Measurements from ENCODE around the gene TRNT1.

TRNT1 gene

DNA sequence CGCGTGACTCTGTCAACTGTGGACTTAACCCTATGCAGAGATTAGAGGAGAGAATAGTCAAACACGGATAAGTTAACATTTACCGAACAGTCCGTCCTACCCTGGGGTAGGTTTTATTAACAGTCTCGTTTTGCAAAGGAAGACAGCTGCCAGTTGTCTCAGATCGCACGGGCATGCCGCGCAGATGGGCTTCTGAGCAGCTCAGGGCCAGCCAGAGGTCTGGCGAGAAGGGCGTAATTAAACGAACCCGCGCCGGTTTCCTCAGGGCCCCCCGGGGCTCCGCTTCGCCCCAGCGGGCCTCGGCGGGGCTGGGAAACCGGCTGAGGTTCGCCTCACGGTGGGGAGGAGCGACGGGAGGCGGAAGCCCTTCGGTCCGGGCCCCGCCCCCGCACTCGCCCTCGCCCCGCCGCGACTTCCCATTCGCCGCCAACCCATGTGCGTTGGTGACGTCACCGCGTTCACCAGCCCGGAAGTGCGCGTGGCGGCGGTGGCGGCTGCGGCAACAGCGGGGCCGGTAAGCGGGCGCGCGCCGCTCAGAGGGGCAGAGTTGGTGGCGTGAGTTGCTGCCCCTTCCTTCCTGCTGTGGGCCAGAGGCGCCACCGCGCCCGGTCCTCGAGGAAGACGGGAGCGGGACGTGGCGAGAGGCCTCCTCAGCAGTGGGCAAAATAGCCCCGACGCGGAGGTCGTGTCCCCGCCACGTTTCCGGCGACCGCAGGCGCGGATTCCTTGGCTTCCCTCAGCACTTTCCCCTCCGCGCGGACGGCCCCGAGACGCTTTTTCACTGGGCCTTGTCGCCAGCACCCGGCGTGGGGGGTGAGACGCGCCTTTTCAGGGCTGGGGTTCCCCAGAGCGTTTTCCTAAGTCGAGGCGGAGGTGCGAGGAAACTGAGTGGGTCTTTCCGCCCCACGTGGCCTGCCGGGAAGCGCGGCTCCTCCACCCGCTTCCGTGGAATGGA, at the start of gene TRNT1:
Gene TRNT1 (plus strand): TSS at position 464 of the 955 bp plus-strand sequence. CDS start 2,101 bp downstream, outside the sequence.
- DNase-seq: peak; percentile 85 to 98 (median 96)
- intact Hi-C loops (cut with DNase I): loop anchor here (5.0 kb wide), 1 partner anchor 51 kb away; the partner anchor contains the start of gene CRBN

DNA sequence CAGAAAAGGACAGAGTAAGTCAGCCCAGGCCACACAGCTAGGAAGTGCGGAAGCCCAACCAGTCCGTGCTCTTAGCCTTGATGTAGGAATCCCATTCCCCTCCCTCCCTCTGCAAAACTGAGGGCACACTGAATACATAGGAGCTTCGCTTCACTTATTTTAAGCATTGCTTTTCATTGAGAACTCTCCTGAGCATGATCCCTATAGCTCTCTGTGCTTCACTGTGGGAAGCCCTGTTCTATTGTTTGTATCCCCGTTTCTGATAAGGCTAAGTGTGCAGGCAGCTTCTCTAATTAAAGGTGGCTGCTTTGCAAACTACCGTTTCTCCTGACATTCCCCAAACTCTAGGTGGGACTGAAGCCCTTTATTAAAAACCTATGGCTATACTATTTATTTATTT, 46.4 kb upstream of the TRNT1 start:
- no peak for DNase-seq
- intact Hi-C loops (cut with DNase I): no loop called here

DNA sequence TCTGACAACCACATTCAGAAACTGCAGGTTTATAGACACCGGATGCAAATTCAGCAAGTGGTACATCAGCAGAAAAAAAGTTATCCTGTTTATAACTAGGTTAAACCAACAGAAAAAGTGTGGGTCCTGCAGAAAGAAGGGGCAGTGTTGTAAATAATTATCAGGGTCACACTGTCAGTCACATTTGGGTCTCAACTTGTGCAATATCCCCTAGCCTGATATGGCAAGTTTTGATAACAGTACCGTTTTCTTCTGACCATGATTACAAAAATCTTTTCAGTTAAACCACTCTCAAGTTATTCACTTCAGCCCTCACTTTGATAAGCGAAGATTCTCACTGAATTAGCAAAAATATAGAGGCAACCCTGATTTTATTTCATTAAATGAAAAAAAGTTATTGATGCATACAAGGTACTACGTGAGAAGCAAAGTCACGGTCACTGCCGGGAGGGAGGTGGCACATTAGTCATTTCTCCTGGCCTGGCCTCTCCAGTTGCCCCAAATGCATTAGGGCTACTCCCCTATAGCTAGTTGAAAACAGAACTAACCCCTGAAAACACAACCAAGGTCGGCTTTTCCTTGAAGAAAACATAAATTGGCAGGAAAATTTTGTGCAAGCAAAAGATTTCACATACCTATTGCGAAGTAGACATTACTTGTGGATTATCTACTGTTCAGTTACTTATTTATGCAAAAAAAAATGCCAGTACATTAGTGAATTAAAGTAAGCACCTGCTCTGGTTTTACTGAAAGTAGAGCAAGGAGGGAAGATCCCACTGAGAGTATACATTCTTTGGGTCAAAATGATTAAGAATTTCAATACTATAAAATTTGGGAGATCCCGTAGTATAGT, 45.1 kb upstream of the TRNT1 start:
- intact Hi-C loops (cut with DNase I): no loop called here

DNA sequence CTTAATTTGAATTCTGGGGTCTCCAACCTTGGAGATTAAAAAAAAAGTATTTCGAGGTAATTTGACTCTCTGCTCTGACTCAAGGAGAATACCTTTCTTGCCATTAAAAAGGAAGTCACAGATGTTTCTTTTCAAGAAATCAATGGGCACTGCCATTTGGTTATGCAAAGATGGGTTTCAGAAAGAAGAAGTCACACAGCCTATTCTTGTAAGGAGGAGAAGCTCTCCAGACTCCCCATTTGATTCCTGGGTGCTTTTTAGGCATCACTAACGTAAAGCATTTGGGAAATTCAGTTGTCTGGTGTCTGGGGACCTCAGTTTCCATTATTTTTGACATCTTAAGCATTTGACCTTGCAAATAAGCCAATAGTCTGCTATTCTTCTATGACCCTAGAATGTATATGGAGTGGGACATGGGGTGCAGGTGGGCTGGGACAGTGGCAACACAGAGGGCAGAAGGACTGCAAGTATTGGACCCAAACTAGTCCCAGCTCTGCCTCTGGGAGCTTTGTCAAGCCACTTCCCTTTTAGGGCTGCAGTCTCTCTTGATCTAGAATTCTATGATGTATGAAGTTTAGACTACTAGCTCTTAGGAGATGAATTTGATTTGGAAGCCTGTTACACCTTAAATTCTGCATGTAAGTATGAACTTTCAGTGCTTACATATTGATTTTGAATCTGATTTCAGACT, 44.4 kb upstream of the TRNT1 start:
- intact Hi-C loops (cut with DNase I): no loop called here
- DNase-seq: no peak

More for the DNA sequence above, 45.1 kb upstream of the TRNT1 start:
- no peak for DNase-seq

DNA sequence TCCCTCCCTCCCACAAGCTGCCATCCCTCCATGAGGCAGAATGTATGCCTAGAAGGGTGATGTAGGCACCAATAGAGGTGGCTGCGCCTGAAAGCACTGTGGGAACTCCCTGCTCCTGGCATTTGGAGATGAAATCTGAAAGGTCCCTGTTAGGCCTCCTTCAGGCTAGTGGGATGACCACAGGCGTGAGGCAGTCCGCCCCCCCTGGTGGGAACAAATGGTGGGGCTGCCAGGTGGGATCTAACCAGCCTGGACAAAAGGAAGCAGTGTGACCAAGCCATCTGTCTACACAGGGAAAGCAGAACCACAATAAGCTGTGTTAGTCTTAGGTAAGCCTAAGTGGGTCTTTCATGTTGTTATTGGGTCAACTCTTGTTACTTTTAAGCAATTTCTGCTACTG, 41.9 kb upstream of the TRNT1 start:
- DNase-seq: no peak
- intact Hi-C loops (cut with DNase I): no loop called here

DNA sequence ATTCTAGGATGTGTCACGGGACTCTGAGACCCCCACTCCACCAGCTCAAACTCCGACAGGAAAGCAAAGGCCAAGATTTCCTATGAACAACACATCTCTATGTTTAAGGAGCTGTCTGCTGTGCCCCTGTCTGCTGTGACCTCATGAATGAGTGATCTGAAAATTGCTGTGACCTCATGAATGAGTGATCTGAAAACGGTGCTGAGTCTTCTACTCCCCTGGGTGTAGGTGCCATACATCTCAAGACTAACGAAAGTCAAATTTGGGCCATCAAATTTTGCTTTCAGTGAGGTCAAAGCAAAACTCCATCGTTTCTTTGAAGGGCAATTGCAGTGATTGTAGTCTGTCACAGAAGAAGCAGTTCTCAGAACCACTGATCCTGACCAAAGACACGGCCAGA, 41.0 kb upstream of the TRNT1 start:
- no peak for DNase-seq
- intact Hi-C loops (cut with DNase I): no loop called here

DNA sequence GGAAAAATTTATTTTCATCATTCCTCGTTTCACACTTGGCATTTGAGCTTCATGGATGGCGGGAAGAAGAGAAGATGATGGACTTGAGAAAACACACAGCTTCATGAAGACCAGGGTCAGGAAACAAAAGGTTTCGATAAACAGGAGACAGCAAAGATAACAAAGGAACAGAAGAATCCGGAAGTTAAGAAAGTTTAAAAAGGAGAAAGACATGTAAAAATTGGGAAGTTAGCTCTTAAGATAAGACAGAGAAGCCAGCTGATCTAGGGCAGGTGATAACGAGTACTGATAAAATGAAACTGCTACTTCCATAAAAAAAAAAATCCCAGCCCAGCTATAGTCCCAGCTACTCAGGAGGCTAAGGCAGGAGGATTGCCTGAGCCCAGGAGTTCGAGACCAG, 40.5 kb upstream of the TRNT1 start:
- no peak for DNase-seq
- intact Hi-C loops (cut with DNase I): no loop called here

DNA sequence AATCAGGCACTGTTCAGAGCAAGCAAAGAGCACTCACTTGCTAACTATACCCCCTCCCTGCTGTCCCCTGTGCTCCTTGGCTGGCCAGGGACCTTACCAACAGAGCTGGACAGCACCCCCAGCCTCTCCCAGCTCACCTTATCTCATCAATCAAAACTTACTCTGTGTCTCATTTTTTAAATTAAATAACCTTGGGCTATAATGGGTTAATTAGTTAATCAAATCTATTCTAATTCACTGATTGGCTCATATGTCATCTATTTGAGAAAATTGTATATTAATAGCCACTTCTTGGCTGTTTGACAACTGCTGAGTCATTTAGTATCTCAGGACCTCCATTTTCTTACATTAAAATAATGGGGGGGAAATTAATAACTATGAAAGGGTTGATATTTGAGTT, 39.5 kb upstream of the TRNT1 start:
- intact Hi-C loops (cut with DNase I): no loop called here

DNA sequence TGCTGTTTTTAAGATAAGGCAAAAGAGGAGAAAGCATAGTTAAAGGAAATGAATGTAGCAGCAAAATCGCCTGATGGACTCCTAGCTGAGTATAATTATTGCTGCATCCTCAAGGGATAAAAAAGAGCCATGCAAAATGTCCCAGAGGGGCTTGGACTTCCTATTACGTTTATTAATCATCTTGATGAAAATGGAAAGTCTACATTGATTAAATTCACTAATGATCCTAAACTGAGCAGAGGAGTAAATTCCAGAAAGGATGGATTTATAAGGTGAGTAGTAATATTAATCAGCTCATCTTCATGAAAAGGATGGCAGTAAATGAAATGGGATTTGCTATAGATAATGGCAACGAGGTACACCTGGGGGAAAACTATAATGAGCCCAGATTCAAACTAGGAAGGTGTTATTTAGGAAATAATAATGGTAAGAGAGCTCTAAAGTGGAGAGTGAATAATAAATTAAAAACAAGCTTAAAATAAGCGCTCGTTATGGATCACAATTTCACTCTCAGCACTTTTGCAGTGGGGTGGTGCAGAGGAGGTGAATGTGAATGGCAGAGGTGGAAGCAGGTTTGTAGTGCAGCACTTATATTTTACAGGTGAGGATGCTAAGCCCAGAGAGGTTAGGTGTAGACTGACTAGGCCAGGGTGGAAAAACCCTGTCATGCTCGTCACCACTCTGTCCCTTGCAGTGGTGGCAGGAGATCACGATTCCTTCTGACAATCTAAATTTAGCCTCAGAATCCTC, 38.8 kb upstream of the TRNT1 start:
- DNase-seq: peak in 13 of 42 donors; percentile 1 to 51 (median 20)
- intact Hi-C loops (cut with DNase I): no loop called here

More for the DNA sequence above, 39.5 kb upstream of the TRNT1 start:
- no peak for DNase-seq

DNA sequence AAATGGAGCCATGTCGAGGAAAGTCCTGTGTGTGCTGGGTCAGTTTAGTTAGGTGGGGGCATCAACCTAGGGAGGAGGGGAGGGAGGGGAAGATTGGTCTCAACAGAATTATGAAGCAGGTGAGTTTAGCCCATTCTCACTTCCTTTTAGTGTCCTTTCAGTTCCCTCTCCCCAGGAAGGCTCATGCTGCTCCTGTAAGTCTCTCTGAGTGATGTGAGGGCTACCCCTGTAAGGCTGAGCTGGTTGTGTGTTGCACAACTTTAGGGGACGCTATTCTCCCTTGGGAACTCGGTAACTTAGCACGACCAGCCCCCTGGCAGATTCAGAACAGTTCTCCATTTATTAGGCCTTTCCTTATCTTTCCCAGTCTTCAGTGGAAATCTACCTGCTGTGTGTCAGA, 37.7 kb upstream of the TRNT1 start:
- DNase-seq: no peak
- intact Hi-C loops (cut with DNase I): no loop called here

DNA sequence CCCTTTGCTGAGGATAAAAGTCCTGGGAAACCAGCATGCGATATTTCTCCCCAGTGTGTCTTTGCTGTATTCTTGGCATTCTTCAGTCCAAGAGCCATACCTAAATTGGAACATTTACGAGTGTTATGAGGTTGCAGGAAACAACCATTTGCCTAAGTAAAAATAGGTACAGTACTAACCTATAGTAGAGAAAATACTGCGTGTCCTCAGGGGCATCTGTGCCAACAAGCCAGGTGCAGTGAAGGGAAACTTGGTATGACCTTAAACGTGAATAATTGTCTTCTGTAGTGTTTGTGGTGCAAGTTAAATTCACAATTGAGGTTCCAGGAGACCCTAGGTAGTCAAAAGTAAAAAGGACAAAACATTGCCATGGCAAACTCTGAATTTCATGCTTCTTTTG, 28.8 kb upstream of the TRNT1 start:
- DNase-seq: no peak
- intact Hi-C loops (cut with DNase I): no loop called here

DNA sequence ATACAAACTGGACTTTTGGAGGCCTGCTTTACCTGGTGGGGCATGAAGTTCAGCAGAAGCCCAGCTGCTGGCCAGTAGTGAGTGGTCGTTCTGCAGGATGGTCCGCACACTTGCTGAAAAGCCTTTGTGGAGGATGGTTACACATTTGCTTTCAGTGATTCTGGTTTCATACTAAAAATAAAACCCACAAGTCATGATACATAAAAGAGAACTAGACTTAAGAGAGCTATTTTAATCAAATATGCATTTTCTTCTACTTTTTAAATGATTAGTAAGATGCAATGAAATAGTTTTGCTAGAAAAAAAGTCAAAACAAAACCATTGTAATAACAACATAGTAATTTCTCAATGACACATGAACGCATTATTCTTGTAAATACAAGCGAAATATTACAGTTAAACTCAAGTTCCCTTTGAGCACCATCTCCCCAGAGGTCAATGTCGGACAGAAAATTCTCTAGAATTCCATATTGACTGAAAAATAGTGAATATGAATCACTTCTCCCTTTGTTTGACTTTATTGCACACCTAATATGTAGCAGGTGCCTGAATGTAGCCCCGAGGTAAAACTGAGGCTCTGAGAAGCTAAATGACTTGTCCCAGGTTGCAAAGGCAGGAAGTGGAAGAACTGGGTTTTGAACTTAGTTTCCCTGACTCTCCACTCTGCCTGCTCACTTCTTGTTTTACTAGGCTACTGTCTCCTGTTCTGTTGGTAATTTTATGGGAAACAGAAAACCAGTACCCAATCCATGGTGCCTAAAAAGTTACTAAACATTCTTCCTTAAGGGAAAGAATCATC, 24.9 kb upstream of the TRNT1 start:
- DNase-seq: no peak
- intact Hi-C loops (cut with DNase I): no loop called here

DNA sequence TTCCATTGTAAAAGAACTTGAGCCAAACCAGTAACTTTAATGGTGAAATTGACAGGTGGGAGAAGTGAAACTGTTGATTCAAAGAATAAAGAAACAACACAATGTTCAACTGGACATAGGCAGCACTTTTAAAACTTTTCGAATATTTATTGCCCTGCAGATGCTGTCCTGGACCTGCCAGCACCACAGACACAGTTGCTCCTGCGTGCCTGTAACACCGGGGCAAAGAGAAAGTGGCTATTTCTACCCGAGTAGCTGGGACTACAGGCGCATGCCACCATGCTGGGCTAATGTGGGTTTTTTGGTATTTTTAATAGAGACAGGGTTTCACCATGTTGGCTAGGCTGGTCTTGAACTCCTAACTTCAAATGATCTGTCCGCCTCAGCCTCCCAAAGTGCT, 24.0 kb upstream of the TRNT1 start:
- intact Hi-C loops (cut with DNase I): no loop called here
- DNase-seq: no peak

DNA sequence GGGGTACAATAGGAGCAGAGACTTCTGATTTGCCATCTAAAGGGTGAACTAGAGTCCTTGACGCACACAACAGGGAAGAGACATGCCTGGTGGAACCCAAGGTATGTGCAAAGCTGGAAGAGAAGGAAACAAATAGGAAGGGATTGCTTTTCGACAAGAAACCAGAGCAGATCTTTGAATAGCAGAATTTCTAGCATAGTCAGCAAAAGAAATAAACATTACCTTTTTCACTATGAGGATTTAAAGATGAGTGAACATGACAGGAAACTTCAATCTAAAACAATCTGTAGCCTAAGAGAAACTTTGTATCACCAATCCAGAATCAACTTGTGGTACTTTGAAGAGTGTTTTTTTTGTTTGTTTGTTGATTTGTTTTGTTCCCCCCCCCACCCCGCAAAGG, 21.5 kb upstream of the TRNT1 start:
- DNase-seq: no peak
- intact Hi-C loops (cut with DNase I): no loop called here

DNA sequence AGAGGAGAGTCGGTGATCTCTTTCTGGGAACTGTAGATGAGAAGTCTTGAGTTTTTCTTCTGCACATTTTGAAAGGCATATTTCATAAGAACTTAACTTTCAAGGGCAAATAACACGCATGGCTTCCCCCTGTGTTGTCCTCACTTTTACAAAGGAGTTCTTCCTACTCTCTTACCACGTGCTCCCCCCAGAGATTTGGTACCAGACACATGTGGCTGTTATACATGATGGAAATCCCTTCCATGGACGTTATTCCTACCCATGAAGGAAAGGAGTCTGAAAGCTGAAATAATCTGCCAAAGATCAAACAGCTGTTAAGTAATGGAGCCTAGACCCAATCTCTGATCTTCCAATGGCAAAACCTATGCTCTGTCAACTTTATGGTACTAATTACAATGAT, 20.9 kb upstream of the TRNT1 start:
- intact Hi-C loops (cut with DNase I): no loop called here
- DNase-seq: no peak

DNA sequence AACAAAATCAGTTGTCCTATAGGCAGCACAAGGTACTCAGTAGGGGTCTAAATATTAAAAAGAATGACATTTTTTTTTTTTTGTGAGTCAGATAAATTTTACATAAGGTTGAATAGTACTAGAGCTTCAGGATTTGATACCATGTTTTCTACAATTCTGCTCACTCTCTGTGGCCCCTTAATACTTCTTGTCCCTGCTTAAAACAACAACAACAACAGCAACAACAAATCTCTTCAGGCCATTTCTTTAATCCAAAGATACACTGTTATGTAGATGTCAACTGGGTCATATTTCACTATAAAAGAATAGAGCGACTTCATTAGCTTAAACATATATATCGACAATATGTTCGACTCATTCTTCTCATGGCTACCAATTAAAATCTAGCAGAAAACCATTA, 19.6 kb upstream of the TRNT1 start:
- intact Hi-C loops (cut with DNase I): no loop called here
- DNase-seq: no peak

DNA sequence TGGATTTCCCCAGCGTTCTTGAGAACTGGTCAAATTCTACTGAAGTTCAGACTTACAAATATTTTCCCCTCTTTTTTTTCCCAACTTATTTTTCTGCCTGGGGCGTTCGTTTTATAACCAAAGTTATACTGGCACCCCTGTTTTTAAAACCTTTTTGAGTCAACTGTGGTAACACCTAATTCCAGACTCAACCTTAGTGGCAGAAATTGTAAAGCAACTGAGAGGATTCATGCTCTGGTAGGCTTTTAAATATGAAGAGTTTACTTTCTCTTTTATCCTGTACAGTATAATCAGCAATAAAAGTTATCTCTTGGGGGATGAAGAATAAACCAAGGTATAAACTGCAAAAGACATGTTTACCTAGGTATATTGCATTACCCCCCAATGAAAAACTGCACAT, 18.9 kb upstream of the TRNT1 start:
- intact Hi-C loops (cut with DNase I): no loop called here
- DNase-seq: no peak

Data from head of caudate nucleus (tissue), 42 donors.